PC-3 (cell line): ENCODE data around the gene CLEC16A. TPM values are rescaled to one million over a fixed set of nuclear protein-coding genes. Genes with fewer than 3 reads are reported as not detected.

Experiments
- total RNA-seq: library from RNA; depleted of rRNA; stranded (reverse); fragments of >200 nt; gene quantifications from 2 replicates; pipeline ENCODE4 v1.2.3, GENCODE V29; 2014; rRNA removed

Gene CLEC16A
- total RNA-seq, 1 experiment from 2014 or later, result 9.5 TPM

Other genes starting within 250 kb of the CLEC16A start
- gene TEKT5, start 249.6 kb upstream of the CLEC16A start, total RNA-seq, result not detected in 2 replicates
- 34.3 and 49.3 TPM in 2 replicates for gene NUBP1, start 200.7 kb upstream of the CLEC16A start, total RNA-seq
- not detected in 2 replicates for gene TVP23A, start 125.8 kb upstream of the CLEC16A start, total RNA-seq
- gene CIITA, start 67.4 kb upstream of the CLEC16A start, total RNA-seq, result not detected in 2 replicates
- gene DEXI, start 2.1 kb upstream of the CLEC16A start, total RNA-seq, result 36.1 and 43.2 TPM in 2 replicates